Stromal cell of bone marrow (primary cell): ENCODE measurements around the gene TAS2R60.
"Not testable (repeated sequence)": the region's sequence is repeated elsewhere in the genome, so short reads cannot be mapped to it uniquely, and the experiment has no call there.

Source experiments
- DNase-seq: peaks from one replicate; pipeline ENCODE4 v3.0.0-alpha.2; 2012; ENCODE audit warnings: low read depth

The TAS2R60 gene

GRCh38 chr7:143444063-143444782 is 970 bp downstream of the TAS2R60 start:
- no peak for DNase-seq

GRCh38 chr7:143444785-143445184 is 1.5 kb downstream of the TAS2R60 start:
- DNase-seq = no peak

DNA sequence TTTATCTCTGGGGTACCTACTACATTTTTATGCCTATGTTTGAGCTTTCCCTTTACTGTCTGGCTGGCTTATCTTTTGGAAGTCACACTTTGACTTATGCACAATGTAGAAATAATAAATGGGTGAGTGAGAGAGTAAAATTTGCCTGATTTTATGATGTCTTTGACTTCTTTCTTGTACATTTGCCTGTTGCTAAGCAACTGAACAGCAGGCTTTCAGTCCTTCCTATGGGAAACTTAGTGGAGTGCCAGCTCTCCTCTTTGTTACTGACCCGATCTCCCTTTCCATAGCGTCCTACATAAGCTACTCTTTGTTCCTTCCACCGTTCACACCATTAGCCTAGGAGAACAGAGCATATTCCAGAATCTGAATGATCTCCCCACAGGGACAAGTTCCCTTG is 4.2 kb downstream of the TAS2R60 start:
- DNase-seq = no peak

GRCh38 chr7:143448429-143448828 is 5.2 kb downstream of the TAS2R60 start:
- no peak for DNase-seq

DNA sequence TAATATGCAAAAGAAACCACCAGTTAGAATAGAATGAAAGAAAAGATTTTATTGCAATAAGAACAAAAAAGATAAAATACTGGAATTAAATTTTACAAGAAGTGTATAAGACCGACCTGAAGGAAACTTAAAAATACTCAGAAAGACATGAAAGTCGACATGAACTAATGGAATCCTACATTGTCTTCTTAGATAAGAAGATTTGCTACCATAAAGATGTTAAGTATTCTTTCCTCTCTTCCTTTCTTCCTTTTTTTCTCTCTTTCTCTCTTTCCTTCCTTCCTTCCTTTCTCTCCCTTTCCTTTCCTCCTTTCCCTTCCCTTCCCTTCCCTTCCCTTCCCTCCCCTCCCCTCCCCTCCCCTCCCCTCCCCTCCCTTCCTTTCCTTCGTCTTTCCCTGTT is 6.5 kb downstream of the TAS2R60 start:
- DNase-seq = no peak

DNA sequence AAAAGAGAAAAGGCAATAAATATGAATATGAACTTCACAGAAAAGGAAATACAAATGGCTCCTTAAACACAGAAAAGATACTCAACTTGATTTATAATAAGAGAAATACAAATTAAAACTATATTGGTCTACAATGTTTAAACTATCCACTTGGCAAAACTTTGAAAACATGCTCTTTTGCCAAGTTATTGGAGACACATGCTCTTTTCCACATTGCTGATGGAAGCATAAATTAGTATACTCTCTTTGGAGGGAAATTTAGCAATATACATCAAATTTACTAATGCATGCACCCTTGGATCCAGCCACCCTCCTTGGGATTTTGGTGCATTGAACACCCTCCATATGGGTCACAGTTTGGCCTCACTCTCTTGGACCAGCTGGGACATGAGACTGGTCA is 7.9 kb downstream of the TAS2R60 start:
- no peak for DNase-seq

DNA sequence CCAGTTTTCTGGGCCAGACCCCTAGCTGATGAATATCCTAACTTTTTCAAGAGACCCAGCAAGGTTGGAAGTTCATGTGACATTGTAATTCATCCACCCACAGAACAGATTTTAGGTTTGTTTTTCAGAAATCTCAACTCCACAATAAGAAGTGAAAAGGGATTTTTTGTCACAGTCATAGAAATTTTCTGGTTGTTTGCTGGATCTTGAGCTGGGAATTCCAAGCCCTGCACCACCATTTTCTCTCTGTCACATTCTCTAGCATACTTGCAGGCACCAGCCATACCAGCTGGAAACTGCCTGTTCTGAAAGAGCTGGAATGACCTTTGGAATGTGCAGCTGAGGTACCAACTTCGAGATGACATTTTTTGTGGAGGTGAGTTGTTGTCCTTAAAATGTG is 8.5 kb downstream of the TAS2R60 start:
- no peak for DNase-seq

DNA sequence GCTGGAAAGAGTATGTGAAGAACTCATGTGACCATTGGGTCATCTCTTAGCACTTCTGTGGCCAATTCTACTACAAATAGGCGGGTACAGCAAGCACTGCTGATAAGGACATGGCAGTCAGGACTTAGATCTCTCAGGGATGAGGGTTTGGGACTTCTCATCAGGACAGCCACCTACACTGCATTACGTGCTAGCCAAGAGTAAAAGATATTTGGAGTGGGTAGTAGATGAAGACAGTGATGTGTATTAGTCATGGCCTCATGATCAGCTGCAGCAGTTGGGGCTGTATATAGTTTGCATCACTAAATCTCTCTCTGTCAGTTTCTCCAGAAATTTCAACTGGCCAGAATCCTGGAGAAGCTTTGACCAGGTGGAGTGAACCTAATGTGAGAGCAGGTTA is 9.2 kb downstream of the TAS2R60 start:
- no peak for DNase-seq

GRCh38 chr7:143454091-143454680 is 10.9 kb downstream of the TAS2R60 start:
- no peak for DNase-seq

- DNase-seq = no peak
These were observed 12.2 kb downstream of the TAS2R60 start for GRCh38 chr7:143455491-143455890.

DNA sequence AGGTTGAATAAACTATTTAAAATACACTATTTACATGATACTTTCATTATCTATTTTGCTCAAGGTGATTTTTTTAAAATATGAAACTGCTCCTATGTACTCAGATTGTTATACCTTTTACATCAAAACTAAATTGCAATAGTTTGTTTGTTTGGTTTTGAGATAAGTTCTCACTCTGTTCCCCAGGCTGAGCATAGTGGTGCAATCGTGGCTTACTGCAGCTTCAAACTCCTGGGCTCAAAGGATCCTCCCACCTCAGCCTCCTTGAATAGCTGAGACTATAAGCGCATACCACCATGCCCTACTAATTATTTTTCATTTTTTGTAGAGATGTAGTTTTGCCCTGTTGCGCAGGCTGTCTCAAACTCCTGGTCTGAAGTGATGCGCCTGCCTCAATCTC is 12.7 kb downstream of the TAS2R60 start:
- no peak for DNase-seq

DNA sequence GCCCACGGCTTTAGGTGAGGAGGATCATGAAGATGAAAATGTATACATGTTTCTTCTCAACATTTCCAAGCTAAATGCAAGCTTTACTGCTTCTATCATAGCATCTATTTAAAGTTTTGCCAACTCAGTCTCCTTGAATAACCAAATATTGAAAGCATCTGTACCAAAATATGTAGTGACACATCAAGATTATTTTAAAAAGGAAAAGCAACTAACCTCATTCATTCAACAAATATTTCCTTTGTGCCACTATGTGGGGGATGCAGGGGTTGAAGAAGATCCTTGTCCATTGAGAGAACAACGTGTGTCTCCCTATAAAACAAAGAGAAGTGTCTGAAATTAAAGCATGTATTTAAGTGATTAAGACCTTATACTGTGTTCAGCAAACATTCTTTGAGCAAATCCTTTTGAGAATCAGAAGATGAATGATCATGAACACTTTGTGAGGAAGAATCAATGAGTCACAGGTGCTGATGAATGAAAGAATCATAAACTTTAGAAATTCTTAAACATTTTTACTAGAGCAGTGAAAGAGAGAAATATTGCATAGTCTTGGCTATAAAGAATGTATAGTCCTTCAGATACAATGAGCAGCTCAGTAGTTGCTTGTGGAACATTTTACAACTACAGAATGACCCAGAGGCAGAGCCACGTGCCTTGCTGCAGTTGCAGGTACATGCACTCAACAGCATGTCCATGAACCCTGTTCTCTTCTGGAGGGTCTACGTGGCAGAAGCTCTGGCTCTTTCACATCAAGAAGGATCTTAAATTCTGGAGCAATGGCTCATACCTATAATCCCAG is 13.9 kb downstream of the TAS2R60 start:
- no peak for DNase-seq

- DNase-seq = peak; percentile 70
These were observed 15.0 kb downstream of the TAS2R60 start for GRCh38 chr7:143458263-143458662.

- DNase-seq = no peak
These were observed 15.4 kb downstream of the TAS2R60 start for GRCh38 chr7:143458681-143459080.

- no peak for DNase-seq
These were observed 16.1 kb downstream of the TAS2R60 start for GRCh38 chr7:143459359-143459758.

GRCh38 chr7:143460271-143460979 is 17.2 kb downstream of the TAS2R60 start:
- no peak for DNase-seq

- DNase-seq = no peak
These were observed 18.8 kb downstream of the TAS2R60 start for GRCh38 chr7:143462045-143462444.

DNA sequence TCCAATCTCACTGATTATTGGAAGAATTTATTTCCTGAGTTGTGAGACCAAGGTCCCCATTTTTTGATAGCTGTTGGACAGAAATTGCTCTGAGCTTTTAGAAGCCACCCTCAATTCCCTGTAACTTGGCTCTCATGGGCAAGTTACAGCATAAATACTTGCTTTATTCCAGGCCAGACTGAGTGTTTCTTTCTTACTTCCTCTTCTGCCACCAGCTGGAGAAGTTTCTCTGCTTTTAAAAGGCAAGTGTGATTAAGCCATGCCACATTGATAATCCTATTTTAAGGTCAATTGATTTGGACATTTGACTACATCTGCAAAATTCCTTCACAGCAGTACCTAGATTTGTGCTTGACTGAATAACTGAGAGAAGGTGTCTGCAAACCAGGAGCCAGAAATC is 20.3 kb downstream of the TAS2R60 start:
- no peak for DNase-seq

GRCh38 chr7:143463957-143464356 is 20.7 kb downstream of the TAS2R60 start:
- DNase-seq = no peak

- DNase-seq = no peak
These were observed 24.5 kb downstream of the TAS2R60 start for GRCh38 chr7:143467724-143468123.

GRCh38 chr7:143472071-143472689 is 28.9 kb downstream of the TAS2R60 start:
- DNase-seq = not testable (repeated sequence)

DNA sequence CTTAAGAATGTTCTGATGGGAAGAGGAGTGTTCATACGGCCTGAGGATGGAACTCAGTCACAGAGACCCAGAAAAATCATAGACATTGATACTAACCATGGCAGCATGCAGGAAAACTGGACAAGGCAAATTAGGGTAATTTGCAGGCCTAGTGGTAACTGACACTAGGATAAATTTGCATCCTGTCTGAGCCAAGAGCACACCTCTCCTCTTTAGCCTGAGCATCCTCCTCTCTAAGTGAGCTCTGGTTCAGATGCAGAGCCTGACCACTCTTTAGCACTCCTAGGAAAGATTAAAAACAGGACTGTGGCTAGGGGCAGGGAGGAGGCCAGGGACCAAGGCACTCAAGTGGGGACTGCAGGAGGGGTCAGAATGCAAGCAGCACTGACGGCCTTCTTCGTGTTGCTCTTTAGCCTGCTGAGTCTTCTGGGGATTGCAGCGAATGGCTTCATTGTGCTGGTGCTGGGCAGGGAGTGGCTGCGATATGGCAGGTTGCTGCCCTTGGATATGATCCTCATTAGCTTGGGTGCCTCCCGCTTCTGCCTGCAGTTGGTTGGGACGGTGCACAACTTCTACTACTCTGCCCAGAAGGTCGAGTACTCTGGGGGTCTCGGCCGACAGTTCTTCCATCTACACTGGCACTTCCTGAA is 34.4 kb downstream of the TAS2R60 start, which contains the start of gene TAS2R41:
Gene TAS2R41 (plus strand): TSS at position 373 of the 650 bp plus-strand sequence. CDS start 0 bp downstream, at position 373.
- no peak for DNase-seq
